Measurements from ENCODE around the gene DMBX1.

The DMBX1 gene

DNA sequence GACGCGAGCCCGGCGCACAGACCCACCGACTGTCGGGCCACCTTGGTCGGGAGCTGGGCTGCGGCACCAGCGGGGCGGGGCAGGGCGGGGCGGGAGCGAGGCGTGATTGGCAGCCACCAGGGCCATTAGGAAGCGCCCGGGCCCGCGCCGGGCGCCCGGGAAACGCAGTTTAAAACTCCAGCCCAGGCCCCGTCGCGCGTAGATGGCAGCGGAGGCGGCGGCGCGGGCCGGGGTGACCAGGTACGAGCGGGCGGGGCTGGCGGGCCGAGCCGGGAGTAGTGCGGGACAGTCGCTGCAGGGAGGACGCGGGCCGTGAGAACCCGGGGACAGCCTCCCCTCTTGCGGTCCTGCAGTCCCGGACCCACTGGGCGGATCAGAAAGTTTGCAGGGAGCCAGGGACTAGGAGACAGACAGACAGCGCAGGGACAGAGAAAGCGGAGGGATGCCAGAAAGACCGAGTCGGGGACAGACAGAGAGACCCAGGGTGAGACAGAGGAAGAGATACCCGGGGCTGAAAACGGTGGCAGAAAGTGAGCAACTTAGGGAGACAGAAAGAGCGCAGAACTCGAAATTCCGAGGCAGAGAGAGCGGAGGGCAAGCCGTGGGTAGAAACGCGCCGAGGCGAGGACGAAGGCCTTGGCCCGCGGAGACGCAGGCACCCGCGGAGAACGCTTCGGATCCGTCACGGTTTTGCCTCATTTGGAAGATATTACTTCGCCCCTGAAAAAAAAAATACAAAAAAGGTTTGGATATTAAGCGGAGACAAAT lies at the start of gene DMBX1:
TSS of gene DMBX1 (plus strand) at position 199 of the 768 bp plus-strand sequence. CDS start 17,175 bp downstream, outside the sequence.
- no peak for DNase-seq

DNA sequence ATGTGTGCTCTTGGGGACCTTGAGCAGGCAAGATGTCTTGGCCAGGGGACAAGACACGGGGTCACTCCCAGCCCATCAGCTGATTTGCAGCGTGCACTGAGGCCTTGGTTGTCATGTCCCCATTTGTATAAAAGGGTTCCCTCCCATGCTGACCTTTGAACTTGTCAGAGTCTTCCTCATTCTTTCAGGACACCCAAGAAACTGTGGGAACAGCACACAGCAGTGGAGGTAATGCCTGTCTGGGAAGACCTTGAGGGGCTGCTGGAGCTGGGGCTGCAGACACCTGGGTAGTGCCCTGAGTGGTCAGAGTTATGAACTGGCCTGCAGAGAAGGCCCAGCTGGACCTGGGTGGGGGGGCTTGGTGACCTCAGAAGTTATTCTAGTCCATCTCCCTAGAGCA lies 49.2 kb upstream of the DMBX1 start:
- no peak for DNase-seq

DNA sequence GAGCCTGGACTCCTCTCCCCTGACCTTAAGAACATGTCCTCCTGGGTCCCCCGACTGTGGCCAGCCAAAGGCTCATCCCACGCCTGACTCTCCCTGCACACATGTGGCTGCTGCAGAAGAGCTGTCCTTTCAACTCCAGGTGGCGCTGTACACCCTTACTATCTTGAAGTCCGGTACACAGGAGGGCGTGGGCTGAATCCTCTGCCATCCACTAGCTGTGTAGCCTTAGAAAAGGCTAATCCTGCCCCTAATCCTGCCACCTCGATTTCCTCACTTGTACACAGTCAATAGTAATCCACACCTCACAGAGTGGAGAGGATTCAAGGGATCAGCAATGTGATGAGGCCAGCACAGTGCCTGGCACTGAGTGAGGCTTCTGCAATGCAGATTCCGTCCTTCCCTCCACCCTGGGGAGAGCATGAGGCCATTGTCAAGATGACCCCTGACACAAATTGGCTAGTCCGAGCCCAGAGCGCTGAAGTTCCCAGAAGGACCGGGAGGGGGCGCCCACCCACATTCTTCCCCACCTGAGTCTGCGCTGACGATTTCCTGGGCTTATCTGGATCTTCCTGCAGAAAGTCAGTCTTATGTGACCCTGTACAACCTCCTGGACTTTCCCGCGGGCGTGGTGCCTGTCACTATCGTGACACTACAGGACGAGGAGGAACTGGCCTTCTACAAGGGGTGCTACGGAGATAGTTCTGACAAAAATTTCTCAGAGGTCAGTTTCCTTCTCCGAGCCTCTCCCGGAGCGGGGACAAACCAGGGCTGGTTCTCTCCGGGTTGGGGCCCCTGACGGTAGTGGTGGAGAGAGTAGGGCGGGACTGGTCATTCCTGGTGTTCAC lies 47.1 kb upstream of the DMBX1 start:
- DNase-seq: peak; percentile 51 to 55

DNA sequence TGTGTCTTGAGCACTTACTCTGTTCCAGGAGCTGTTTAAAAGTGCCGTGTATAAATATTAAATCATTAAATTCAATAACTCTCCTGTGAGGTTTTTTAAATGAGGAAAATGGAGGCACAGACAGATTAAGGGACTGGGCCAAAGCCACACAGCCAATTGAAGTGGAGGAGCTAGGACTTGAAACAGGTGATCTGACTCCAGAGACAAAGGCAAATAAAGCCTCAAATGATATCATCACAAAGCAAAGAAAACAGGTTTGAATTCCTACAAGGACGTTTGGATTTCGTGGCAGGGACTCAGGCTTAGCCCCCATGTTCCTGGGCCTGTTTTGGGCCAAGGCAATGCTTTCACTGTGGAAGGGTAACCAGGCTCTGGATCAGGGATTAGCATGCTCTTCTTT lies 45.2 kb upstream of the DMBX1 start:
- no peak for DNase-seq

DNA sequence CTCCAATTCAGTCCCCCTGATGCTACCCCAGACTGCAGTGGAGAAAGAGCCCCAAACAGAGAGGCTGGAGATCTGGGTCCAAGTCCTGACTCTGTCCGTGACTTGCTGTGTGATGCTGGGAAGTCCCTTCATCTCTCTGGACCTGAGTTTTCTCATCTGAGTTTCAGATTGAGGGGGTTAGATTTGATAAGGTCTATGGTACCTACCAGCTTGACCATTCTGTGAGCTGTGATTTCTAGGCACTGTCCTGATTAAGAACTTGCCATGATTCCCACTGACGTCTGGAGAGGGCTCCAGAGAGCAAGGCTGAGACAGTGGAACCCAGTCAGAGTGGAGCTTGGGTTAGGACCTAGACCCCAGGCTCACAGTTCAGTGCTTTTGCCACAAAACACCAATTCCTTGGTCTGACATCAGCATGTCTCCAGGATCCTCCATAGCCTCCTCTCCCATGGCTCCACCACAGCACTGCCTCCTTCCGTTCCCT lies 43.8 kb upstream of the DMBX1 start:
- DNase-seq: no peak

DNA sequence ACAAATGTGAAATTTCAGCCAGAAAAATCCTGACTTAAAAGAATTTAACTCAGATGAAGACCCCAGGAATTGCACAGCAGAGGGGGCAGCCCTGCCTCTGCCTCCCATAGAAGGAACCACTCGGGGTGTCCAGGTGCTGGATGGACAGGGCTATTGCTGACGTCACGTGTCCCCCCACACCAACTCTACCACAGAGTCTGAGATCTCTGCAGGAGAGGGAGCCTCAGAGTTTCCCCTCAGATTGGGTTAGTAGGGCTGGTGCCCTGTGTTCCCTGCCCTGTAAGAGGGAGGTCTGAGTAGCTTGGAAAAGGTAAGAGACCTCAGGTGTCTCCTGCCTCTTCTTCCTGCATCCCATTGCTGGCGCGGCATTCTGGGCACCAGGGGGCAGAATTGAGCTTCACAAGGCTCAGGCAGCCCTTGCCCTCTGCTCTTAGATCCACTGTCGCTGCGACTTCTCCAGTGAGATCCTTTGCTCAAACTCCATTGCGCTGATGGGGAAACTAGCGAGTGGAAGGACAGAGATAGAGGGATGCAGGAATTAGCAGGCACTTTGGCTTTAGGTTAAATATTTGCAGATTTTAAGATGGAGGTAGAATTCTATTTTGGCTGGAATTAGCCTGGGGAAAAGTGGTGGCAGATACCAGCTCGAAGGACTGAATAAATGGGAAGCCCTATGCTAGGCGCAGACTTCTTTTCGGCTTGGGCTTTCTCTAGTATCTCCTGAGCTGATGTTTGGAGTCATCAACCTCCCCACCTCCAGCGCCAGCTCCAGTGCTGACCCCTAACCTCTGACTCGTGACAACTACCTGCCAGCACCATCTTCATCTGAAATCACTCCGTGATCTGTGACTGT lies 42.8 kb upstream of the DMBX1 start:
- DNase-seq: peak; percentile 38 to 56

DNA sequence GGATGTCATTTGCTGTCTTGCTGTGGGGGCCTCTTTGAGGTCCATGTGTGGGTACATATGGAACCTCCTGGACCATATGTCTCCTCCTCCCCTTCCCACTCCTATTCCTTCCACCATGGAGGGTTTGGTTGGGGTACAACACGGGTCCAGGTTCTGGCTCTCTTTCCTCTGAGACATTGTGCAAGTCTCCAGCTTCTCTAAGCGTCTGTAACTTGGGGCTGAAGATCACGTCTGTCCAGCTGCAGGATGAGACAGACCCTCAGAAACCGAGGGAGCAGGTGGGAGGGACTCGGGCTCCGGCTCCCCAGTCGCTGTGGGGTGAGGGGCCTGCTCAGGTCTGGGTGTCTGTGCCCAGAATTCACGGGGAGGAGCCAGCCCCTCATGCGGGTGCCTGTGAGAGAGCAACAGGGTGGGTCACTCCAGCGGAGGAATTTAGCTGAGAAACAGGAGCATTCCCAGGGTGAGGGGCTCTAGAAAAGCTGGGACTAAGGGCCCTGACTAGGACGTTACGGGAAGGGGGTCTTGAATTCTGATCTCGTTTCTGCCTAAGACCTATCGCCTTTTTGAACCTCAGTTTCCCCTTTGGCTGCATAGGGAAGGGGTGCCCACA lies 42.0 kb upstream of the DMBX1 start:
- DNase-seq: no peak

DNA sequence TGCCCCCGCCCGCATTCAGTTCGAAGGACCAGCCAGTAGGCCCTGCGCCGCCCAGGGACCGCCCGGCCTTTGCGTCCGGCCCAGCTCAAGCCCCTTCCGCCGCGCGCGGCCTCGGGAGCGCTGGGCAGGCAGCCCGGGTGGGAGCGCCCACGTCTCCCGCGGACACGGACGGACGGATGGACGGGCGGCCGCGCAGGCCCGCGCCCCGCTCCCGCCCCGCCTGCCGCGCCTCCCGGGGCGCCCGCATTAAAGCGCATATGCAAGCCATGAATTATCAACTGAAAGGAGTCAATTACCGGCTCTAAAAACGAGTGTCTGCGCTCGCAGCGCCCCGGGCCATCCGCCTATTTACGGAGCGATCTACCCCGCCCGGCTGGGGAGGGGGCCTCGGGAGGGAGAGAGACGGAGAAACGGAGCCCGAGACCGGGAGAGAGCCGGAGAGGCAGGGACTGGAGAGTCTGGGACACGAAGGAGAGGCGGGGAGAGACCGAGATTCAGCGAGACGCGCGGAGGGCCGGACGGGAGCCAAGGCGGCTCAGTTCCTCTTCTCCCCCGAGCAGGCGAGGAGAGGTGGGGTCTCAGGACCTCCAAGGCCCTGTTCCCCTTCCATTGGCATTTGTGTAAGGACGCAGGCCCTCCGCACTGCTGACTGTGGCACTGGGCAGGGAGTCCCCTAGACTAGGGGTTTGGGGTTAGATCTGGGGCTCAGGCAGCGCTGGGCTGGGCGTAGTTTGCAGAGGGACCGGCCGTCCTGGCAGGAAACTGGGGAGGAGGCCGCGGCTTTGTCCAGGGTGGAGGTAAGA lies 41.3 kb upstream of the DMBX1 start:
- DNase-seq: no peak

DNA sequence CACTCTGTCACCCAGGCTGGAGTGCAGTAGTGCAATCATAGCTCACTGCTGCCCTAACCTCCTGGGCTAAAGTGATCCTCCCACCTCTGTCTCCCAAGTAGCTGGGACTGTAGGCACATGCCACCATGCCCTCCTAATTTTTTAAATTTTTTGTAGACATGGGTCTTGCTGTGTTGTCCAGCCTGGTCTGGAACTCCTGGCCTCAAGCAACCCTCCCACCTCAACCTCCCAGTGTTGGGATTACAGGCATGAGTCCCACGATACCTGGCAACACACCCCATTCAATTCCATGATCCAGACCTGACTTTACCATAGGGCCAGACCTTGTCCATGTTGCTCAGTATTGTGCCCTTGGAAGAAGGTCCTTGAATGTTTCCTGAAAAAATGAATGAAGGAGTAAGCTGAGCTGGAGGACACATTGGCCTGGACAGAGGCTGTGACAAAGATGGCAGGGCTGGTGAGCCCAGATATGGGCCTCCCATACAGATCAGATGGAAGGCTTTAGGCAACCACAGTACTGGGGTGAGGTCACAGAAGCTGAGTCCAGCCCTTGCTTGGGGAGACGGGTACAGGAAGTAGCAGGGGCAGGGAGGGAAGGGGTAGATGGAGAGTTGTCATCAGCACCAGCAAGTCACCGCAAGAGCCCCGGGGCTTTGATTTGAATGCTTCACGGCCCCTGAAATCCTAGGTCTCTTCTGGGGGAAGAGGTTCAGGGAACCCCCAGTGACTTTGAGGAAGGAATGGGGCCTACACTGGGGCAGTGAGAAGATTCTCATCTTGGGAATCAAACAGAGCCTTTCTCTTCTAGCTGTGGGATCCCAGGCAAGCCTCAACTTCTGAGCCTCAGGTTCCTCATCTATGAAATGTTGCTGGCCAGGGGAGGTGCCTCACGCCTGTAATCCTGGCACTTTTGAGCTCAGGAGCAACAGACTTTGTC lies 40.1 kb upstream of the DMBX1 start:
- no peak for DNase-seq

DNA sequence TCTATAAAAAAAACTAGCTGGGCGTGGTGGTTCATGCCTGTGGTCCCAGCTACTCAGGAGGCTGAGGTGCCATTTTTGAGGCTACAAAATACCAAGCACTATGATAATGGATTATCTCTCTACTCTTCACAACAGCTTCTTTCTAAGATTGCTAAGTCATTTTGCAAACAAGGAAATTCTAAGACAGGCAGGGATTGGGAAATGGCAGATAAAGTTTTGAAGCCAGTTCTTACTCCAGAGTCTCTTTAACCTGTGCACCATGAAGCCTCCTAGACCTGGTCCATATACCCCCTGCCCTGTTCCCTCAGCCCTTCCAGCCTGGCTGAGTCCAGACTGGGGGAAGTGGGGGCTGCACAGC lies 39.5 kb upstream of the DMBX1 start:
- no peak for DNase-seq

DNA sequence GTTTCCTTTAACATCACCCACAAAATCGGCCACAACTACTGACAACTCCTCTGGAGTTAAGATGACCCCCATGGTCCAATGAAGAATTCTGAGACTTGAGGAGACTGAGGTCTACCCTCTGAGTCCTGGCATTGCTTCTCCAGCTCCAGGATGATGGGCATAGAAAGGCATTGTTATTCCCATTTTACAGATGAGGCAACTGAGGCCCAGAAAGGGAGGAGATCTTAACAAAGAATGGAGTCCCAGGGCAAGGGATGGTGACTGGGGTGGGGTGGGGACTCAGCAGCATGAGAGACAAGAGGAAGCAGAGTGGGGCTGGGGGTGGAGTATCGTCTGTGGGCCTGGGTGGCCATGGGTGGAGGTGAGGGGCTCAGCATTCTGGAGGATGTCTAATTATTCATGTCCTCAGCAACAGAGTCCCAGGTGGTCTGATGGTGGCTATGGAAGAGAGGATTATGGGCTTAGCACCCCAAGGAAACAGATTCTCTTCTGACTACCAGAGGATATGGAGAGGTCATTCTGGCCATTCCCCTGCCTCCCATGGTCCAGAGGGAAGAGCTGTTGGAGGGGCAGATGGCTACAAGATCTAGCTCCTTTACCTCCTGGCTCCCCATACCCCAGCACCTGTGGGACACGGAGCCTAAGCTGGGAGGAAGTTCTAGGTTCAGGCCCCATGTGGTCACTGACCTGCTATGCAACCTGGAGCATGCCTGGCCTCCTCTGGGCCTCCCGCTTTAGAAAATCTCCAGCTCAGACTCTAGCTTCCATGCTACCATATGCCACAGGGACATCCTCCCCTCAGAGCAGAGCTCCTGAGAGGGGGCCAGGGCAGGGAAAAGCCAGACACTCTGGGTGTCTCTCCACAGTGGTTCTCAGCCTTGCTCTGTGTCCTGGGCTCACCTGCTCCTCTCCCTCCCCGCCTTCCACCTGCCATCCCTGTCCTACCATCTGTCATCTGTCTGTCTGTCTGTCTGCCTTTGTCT lies 37.4 kb upstream of the DMBX1 start:
- DNase-seq: no peak

DNA sequence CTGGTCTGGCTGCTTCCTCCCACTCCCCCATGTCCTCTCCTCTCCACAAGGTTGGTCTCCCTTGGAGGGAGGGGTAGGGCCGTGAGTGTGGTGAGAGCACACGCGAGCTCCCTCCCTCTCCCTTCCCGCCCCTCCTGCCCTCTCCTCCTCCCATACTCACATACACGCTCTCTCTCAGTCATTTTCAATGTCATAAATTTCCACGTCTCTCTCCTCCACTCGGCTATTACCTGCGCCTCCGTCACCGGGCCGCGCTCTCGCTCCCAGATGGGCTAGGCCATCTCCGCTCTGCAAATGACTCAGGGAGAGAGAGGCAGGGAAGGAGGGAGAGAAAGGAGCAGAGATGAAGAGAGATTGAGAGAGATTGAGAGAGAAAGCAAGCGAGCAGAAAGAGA lies 36.7 kb upstream of the DMBX1 start:
- no peak for DNase-seq

DNA sequence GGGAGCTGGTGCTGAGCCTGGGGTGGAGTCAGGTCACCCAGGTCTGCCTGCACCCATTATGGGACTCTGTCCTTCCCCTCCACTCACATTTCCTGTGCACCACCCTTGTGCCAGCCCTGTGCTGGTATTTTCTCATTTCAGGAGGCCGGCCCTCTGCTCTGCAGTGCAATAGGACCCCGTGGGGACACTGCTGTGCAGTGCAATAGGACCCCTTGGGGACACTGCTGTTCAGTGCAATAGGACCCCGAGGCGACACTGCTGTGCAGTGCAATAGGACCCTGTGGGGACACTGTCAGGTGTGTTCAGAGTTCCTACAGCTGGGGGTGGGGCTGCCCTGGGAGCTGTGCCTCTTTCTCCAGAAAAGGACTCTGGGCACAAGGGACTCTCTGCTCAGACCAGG lies 36.2 kb upstream of the DMBX1 start:
- no peak for DNase-seq

DNA sequence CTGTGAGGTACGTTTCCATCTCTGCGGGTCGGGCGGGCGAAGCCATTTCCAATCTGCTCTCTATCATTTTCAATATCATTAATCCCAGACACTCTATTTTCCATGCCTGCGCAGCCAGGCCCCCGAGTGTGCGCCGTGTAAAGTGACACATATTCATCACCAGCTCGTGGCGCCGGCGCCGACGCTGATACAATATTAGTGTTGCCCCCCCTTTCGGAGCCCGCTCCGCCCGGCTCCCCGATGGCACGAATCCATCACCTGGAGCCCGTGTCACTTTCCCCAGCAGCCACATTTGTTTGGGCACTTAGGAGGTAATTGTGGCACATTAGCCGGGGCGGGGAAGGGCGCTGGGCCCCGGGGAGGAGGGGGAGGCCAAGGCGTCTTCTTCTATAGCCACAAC lies 33.7 kb upstream of the DMBX1 start:
- DNase-seq: no peak

DNA sequence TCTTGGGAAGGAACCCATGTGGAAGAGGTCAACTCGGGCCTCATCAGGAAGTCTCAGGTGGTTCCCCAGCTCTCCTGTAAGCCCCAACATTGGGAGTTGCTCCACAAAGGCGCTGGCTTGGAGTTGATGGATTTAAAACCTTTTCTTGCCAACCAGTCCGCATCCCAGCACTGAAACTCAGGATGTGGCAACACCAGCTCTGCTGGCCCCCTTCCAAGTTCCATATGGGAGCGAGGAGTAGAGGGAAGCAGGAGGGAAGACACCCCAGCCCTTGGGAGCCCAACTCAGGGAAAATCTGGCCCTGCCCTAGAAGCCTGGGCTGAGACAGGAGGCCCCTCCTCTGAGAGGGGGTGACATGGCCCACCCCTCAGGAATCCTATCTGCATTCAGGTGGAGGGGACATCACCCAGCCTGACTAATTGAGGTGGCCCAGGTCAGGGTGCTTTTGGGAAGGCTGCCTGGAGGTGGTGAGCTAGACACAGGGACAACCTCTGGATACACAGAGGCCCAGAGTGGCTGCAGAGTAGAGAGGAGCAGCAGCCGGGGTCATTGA lies 33.1 kb upstream of the DMBX1 start:
- no peak for DNase-seq

DNA sequence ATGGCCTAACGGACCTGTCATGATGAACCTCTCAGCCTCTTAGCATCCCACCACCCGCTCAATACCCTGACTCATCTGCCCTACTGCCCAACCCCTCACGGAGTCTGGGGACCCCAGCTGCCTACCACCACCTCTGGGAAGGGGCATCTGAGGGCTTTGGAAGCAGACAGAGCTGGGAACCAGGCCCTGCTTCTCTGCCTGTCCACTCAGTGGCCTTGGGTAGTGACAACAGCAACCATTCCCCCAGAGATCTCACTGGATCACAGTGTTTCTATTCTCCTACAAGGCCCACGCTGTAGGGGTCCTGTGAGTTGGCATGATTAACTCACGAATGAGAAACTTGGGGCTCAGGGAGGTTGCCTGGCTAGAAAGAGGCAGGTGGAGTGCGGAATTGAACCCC lies 32.5 kb upstream of the DMBX1 start:
- DNase-seq: no peak

DNA sequence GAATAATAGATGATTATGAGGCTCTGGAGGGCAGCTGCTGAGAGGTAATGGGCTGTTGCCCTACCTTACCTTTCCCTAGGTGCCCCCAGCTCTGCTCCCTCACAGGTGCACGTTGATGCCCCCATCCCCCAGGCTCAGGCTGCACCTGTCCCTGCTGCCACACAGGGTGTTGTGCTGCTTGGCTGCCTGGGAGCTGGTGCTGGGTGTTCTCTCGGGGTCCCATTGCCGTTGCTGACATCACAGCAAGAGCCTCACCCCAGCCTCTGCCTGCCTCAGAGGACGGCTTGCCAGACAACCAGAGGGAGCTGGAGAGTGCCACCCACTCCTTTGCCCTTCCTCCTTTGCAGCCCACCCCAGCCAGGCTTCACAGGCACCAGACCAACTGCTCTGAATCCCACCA lies 31.4 kb upstream of the DMBX1 start:
- no peak for DNase-seq

DNA sequence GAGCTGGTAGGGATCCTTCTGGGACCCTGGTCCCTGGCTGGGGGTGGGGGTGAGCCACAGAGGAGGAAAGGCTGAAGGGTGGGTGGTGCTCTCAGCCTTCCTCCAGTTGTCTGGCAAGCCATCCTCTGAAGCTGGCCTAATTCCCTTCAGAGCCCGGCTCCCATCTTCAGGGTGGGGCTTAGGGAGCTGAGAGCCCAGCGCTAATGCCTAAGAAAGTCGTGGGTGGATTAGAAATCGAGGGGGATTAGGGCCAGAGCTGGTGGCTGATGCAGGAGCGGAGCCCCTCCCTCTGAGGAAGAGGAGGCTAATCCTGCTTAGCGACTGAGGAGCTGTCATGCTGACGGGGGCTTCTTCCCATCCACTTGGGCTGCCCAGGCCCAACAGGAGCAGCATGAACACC lies 30.8 kb upstream of the DMBX1 start:
- no peak for DNase-seq

DNA sequence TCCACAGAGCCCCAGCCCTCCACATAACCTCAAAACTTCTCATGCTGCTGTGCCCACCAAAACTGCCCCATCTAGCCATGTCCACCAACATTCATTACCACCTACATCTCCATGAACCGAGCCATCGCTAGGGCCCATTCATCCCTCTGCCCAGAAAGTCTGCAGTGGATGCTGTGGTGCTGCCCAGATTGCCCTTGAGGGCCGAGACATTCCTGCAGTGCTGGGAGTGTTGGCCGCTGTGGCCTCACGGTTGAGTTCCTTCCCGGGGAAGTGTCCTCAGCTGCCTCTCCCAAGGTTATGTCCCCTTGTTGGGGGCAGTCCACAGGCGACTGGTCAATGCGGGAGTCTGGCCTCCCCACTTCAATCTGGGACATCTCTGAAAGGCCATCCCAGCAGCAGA lies 30.3 kb upstream of the DMBX1 start:
- DNase-seq: no peak

Measured in AML-193 (cell line).